BJ (cell line): ENCODE measurements around the gene PCNT. TPM values are rescaled to one million over a fixed set of nuclear protein-coding genes. Genes with fewer than 3 reads are reported as not detected.

ENCODE experiments used
- CTCF ChIA-PET: fragments of 350-600 bp; formaldehyde crosslinking; extraction: SDS; loops from one replicate; lab custom pipeline; 2021; ENCODE audit warnings: antibody characterized with exemption, inconsistent platforms; lab: Yijun Ruan, JAX
- POLR2A ChIA-PET: fragments of 300-600 bp; sonication (Branson Sonifier 250); formaldehyde crosslinking; extraction: SDS; loops from one replicate; lab custom pipeline; 2021; ENCODE audit warnings: antibody characterized with exemption; lab: Charles Lee
- DNase-seq: peaks from one replicate; pipeline ENCODE4 v3.0.0-alpha.2; 2011; ENCODE audit warnings: low read depth
- H3K27me3 ChIP-seq: 2 replicates; pipeline ENCODE4 v1.6.0; 2011; ENCODE audit warnings: low read length; ENCODE audit not compliant: control insufficient read depth, insufficient read depth
- H3K36me3 ChIP-seq: 2 replicates; pipeline ENCODE4 v1.5.1; 2011; ENCODE audit warnings: low read length; ENCODE audit not compliant: control insufficient read depth, insufficient read depth
- H3K4me3 ChIP-seq: 2 replicates; pipeline ENCODE4 v1.5.1; 2011; ENCODE audit warnings: low read depth, mild to moderate bottlenecking, control low read depth, low read length
- polyA plus RNA-seq: library from polyadenylated mRNA; depleted of rRNA; stranded (reverse); fragments of >200 nt; gene quantifications from 2 replicates; pipeline ENCODE4 v1.2.3, GENCODE V29; 2011
- TF ChIP-seq, protein P1 (sequence below): IDR thresholded peaks from 2 replicates; pipeline ENCODE4 v1.5.1; 2011; ENCODE audit warnings: low read depth, mild to moderate bottlenecking, control low read depth, inconsistent platforms, low read length, moderate library complexity; ENCODE audit not compliant: insufficient read depth

Gene PCNT
- polyA plus RNA-seq, 1 experiment = 11.0 TPM

DNA sequence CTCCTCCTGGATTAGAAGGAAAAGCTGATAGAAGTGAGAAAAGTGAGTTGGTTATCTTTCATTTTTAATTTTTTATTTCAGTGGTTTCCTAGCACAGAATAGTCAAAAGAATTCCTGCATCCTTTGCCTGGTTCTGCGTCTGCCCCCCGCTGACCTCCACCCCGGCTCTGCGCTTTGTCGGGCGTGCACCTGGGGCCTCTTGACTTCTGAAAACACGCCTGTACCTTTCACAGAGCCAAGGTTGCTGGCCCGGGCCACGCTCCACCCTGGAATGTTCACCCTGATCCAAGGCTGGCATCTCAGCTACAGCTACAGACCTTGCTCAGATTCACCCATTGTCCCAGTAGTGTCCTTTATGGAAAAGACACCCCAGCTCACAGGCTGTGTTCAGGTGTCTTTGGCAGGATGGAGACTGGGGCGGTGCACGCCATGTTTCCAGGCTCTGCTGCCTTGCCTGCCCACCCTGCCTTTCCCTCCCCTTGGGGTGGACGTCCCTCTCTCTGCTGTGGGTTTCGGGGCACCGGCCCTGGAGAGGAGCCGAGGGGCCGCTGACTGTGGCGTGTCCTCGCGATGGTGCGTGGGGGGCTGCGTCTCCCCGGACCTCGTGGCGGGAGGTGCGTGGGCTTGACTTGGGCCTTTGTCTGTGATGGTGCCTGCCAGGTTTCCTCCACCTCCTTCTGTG is 94.5 kb downstream of the PCNT start:
- CTCF ChIA-PET = no interaction called here
- H3K4me3 ChIP-seq = no peak overlapping the region
- DNase-seq = no peak
- TF ChIP-seq, protein P1, sequence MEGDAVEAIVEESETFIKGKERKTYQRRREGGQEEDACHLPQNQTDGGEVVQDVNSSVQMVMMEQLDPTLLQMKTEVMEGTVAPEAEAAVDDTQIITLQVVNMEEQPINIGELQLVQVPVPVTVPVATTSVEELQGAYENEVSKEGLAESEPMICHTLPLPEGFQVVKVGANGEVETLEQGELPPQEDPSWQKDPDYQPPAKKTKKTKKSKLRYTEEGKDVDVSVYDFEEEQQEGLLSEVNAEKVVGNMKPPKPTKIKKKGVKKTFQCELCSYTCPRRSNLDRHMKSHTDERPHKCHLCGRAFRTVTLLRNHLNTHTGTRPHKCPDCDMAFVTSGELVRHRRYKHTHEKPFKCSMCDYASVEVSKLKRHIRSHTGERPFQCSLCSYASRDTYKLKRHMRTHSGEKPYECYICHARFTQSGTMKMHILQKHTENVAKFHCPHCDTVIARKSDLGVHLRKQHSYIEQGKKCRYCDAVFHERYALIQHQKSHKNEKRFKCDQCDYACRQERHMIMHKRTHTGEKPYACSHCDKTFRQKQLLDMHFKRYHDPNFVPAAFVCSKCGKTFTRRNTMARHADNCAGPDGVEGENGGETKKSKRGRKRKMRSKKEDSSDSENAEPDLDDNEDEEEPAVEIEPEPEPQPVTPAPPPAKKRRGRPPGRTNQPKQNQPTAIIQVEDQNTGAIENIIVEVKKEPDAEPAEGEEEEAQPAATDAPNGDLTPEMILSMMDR = no peak
- H3K27me3 ChIP-seq = no peaks in the 10 kb centered on the region
- POLR2A ChIA-PET = no interaction called here
- peaks cover 20% of the 10 kb centered on the region for H3K36me3 ChIP-seq

DNA sequence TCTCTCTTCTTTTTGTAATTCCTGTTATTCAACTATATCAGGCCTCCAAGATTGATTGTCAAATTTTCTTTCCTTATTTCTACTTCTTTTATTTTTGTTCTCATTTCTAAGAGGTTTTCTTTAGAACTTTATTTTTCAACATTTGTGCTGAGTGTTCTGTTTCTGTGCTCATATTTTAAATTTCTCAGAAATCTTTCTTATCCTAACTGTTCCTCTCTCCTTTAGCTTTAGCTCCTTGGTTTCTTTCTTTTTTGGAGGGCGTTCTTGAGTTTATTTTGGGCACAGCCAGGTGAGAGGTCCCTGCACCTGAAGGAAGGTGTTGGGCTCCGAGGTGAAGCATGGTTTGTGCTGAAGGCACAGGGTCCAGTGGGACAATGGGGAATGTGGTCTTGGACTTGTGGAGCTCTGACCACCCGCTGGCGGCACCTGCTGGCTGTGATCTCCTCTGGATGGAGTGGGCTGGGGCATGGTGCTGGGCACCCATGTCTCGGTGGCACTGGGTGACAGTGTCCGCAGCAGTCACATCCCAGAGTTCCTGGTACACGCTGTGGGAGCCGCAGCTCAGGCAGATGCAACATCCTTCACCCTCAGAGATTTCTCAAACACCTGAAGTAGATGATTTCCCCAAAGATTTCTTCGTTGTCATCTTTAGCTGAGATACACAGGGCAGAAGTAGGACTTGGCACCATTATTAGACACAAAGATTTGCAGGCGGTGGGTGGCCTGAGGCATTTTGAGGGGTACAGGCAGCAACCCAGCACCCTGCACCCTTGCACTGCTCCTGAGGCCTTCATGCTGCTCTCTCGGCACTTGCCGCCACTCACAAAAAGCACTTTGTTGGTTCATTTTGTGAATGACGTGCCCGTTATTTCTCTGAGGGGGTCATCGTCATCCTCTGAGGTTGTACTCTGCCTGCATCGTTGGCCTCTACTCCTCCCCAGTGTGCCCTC is 96.6 kb downstream of the PCNT start:
- CTCF ChIA-PET = no interaction called here
- peaks cover 24% of the 10 kb centered on the region for H3K36me3 ChIP-seq
- POLR2A ChIA-PET = no interaction called here
- no peak for DNase-seq
- TF ChIP-seq, protein P1 = no peak
- no peaks in the 10 kb centered on the region for H3K27me3 ChIP-seq
- no peak overlapping the region for H3K4me3 ChIP-seq

DNA sequence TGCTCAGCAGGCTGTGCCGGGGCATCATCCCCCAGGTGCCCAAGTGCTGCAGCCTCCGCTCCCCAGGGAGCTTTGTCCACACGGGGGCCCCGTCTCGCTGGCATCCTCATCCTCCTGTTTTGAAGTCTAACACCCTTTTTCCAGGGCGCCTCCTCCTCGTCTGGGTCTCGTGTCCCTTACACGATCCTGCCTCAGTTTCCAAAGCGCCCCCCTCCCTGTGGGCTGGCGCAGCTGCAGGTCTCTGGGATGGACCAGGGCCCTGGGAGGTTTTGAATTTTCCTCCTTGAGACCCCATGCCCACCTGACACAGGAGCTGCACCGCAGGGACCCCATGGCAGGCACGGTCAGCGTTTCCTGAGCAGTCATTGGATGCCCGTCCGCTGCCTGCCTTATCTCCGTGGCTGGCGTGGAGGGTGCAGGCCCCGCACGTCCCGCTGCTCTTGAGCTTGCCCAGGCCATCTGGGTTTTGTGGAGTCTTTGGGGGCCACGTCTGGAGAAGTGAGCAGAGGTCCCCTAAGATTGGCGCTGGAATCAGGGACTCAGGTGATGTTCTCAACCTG is 97.3 kb downstream of the PCNT start:
- ChIA-PET CTCF (no interaction called here), POLR2A (no interaction called here)
- Histone ChIP-seq H3K27me3 (no peaks in the 10 kb centered on the region), H3K4me3 (no peak overlapping the region), H3K36me3 (peaks cover 24% of the 10 kb centered on the region)
- TF ChIP-seq, protein P1 = no peak
- DNase-seq = no peak

DNA sequence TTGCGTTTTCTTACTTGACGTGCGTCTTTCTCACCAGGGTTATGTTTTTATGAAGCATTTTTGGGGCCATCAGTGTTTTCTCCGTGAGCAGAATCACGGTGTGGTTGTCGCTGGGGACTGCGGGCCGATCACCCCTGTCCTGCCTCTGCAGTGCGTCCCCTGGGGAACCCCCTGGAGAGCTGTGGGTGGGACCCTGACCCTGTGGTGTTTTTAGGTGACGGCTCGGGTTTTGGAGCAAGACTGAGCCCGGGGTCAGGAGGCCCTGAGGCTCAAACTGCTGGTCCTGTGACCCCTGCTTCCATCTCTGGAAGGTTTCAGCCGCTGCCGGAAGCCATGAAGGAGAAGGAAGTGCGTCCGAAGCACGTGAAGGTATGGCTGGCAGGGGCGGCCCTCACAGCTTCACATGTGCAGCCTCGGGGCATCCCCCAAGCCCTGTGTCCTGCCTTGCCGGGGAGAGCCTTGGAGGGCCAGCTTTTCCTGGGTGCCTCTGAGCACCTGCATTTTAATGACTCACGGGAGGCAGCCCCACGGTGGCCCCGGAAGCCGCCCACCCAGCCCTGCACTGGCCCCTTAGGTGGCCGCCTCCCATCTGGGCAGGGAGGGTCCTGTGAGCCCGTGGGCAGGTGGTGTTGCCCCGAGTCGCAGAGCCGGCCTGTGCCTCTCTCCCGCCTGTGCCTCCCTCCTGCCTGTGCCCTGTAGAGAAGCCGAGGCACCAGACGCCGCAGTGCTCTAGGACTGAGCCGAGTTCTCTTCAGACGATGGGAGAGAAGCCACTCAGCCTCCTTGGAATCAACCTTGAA is 98.0 kb downstream of the PCNT start:
- POLR2A ChIA-PET = no interaction called here
- TF ChIP-seq, protein P1 = no peak
- H3K36me3 ChIP-seq = peaks cover 24% of the 10 kb centered on the region

More for the DNA sequence above, 98.0 kb downstream of the PCNT start:
- H3K27me3 ChIP-seq = no peaks in the 10 kb centered on the region
- CTCF ChIA-PET = no interaction called here
- H3K4me3 ChIP-seq = no peak overlapping the region
- DNase-seq = no peak
